Small intestine (tissue), 7 donors: Measurements from ENCODE around the gene SSX2IP. TPM values are rescaled to one million over a fixed set of nuclear protein-coding genes. Genes with fewer than 3 reads are reported as not detected.

Experiments
- DNase-seq, 2 donors: peaks; one replicate each; pipeline versions ENCODE4 v3.0.0 to v3.0.0-alpha.2; 2013
- FAIRE-seq: peaks from 2 replicates; lab custom pipeline; 2012; peaks lifted over from hg19 to GRCh38; lab: Jason Lieb, UNC
- H3K27ac ChIP-seq, 3 donors: one replicate each; pipeline ENCODE4 v1.5.1; 2013; ENCODE audit warnings: low read length in 2 of 3, mild to moderate bottlenecking in 2 of 3, control low read depth in 1 of 3, inconsistent platforms in 1 of 3, low read depth in 1 of 3, moderate library complexity in 1 of 3
- H3K27me3 ChIP-seq, 3 donors: one replicate each; pipeline ENCODE4 v1.6.1; 2013; ENCODE audit warnings: low read length in 3 of 3, inconsistent platforms in 1 of 3; ENCODE audit not compliant: control insufficient read depth in 3 of 3, insufficient read depth in 3 of 3
- H3K36me3 ChIP-seq, 3 donors: one replicate each; pipeline ENCODE4 v1.6.1; 2013; ENCODE audit warnings: low read length in 3 of 3, inconsistent platforms in 1 of 3, low read depth in 1 of 3, mild to moderate bottlenecking in 1 of 3, moderate library complexity in 1 of 3; ENCODE audit not compliant: control insufficient read depth in 3 of 3, insufficient read depth in 2 of 3
- H3K4me1 ChIP-seq, 3 donors: one replicate each; pipeline ENCODE4 v1.6.1; 2013; ENCODE audit warnings: low read length in 2 of 3, inconsistent platforms in 1 of 3, low read depth in 1 of 3, mild to moderate bottlenecking in 1 of 3, moderate library complexity in 1 of 3; ENCODE audit not compliant: control insufficient read depth in 3 of 3, insufficient read depth in 2 of 3
- H3K4me3 ChIP-seq, 3 donors: one replicate each; pipeline ENCODE4 v1.5.1; 2013; ENCODE audit warnings: low read length in 3 of 3, control low read depth in 1 of 3, inconsistent platforms in 1 of 3, low read depth in 1 of 3, mild to moderate bottlenecking in 1 of 3, moderate library complexity in 1 of 3
- H3K9me3 ChIP-seq, 2 donors: one replicate each; pipeline ENCODE4 v1.6.1; 2013; ENCODE audit warnings: low read depth in 1 of 2, low read length in 1 of 2; ENCODE audit not compliant: control insufficient read depth in 2 of 2, insufficient read depth in 1 of 2
- WGBS, 3 donors: extraction: QIAGEN DNeasy Blood & Tissue Kit; methylation state at CpG; one replicate each; pipeline ENCODE4 v1.1.7; 2013; 5-methylcytosine and 5-hydroxymethylcytosine counted together
- polyA plus RNA-seq, 4 donors: library from polyadenylated mRNA; stranded (reverse) in 3 of 4; unstranded in 1 of 4; fragments of 200-250 nt in 3 of 4; fragments of 120-200 nt in 1 of 4; gene quantifications; one replicate each; pipeline versions ENCODE4 v1.2.1 to v1.2.3, GENCODE V29; 2013
- donor health status: healthy with polysubstance abuse.
- donor health status: control.
- donor health status: control.
- donor health status: Bipolar disorder and iron deficiency.
- donor health status: healthy.

The SSX2IP gene
- polyA plus RNA-seq, 4 donors = 5.7 to 55.3 (median 13.6) TPM

DNA sequence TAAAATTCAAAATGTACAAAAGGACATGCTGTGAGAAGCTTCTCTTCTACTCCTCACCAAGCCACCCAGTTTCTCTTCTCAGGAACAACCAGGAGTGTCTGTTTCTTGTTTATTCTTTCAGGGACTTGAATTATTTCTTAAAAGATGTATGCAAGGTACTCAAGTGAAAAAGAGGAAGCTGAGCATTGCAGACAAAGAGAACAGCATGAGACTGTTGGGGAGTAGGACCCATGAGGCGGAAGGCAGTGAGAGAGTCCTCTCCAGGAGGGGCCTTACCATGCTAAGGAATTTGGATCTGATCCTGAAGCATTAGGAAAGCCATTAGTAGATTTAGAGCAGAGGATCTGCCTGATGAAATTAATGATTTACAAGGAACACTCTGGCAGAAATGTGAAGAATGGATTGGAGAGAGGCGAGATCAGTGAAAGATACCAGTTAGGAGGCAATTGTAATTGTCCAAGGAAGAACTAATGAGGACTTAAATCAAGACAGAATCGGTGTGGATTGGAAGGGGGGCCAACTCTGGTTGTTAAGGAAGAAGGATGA lies 14.7 kb upstream of the SSX2IP start:
- Histone ChIP-seq H3K4me1 (peaks cover 0 to 36% (median 2%) of the 10 kb centered on the region in 3 donors), H3K9me3 (peaks cover 0 to 3% of the 10 kb centered on the region in 2 donors), H3K27me3 (no peaks in the 10 kb centered on the region), H3K27ac (peak overlapping the region in 1 of 3 donors; percentile 71), H3K4me3 (no peak overlapping the region), H3K36me3 (no peaks in the 10 kb centered on the region)
- FAIRE-seq = no peak
- 35 to 66% (median 48%) methylated on average over 3 of the region's 3 CpGs for WGBS, 3 donors
- no peak for DNase-seq

DNA sequence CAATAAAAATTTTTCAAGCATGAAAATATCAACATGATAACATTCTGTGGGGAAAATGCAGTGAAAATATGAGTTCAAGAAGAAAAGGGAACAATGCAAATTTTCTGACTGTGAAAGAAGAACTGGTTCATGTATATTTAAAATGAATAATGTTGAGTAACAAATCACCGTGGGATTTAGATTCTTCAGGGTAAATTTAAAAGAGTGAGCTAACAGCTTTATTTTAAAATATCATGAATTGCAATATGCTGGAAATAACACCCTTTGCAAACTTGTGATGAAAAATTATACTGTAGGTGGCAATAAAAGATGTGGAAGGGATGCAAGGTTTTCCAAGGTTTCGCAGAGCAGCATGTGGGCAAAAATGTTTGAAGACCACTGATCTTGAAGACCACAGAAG lies 13.2 kb upstream of the SSX2IP start:
- H3K4me3 ChIP-seq = no peak overlapping the region
- no peak for DNase-seq
- peak; percentile 72 for FAIRE-seq
- H3K27ac ChIP-seq = no peak overlapping the region
- H3K9me3 ChIP-seq = peaks cover 0 to under 1% of the 10 kb centered on the region in 2 donors
- no peaks in the 10 kb centered on the region for H3K36me3 ChIP-seq
- peaks cover 2 to 42% (median 3%) of the 10 kb centered on the region in 3 donors for H3K4me1 ChIP-seq
- no peaks in the 10 kb centered on the region for H3K27me3 ChIP-seq
- 35 to 47% (median 47%) methylated on average over 2 of the region's 2 CpGs for WGBS, 3 donors

DNA sequence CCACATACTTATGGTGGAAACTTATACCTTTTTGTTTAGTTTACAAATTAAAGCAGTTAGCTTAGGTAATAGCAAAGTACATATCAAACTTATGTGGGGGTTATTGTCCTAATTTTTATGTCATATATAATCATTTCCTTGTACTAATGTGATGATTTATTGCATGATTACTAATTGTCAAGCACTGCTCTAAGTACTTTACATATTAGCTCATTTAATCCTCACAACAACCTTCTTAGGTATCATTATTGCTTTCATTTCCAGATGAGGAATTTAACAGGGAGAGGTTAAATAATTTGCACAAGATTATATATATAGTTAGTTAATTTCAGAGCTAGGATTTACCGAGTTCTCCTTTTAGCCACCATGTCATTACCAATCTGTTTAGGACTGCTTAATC lies 11.9 kb upstream of the SSX2IP start:
- H3K27ac ChIP-seq = no peak overlapping the region
- H3K9me3 ChIP-seq = no peaks in the 10 kb centered on the region
- no peak overlapping the region for H3K4me3 ChIP-seq
- no peaks in the 10 kb centered on the region for H3K36me3 ChIP-seq
- no peak for DNase-seq
- no peak for FAIRE-seq
- no peaks in the 10 kb centered on the region for H3K27me3 ChIP-seq
- WGBS, 3 donors = 86 to 93% (median 90%) methylated on average over 1 of the region's 1 CpG
- peaks cover 5 to 52% (median 6%) of the 10 kb centered on the region in 3 donors for H3K4me1 ChIP-seq

DNA sequence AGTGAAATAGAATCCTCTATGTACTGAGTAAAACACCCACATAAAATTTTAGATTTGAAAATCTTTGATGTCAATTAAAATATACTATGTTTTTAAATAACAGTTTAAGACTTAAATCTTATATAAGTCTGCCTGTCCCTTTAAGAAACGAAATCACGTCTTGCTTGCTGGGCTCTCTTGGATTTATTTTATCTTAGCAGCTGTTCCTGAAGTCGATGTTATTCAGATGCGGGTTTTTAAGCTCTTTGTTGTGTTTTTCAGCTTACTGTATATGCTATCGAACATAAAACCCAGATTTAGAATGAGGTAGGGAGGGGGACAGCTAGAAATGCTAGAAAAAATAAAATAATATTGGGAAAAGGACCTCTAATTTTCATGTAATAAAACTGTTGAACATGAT lies 11.1 kb upstream of the SSX2IP start:
- H3K9me3 ChIP-seq = no peaks in the 10 kb centered on the region
- peak; percentile 5 for FAIRE-seq
- WGBS, 3 donors = 7 to 29% (median 19%) methylated on average over 5 of the region's 5 CpGs
- H3K4me3 ChIP-seq = no peak overlapping the region
- H3K36me3 ChIP-seq = no peaks in the 10 kb centered on the region
- peaks cover 5 to 52% (median 6%) of the 10 kb centered on the region in 3 donors for H3K4me1 ChIP-seq
- DNase-seq = no peak
- no peak overlapping the region for H3K27ac ChIP-seq
- no peaks in the 10 kb centered on the region for H3K27me3 ChIP-seq

DNA sequence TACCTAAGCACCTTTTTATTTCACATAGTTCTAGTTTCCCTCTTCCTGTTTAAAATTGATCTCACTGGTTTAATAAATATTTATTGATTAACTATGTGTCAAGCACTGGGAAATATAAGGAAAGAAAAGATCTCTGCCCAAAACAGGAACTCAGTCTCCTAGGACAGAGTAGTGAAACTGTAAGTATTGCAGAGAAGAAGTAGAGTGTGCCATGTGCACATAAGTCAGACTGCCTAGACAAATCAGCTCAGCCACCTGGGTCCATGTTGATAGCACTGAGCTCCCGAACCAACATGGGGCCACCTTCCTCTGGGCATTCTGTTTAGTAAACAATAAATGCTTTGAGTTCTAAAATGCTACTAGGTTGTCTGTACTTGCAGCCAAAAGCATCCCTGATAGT lies 9.8 kb upstream of the SSX2IP start:
- Histone ChIP-seq H3K36me3 (no peaks in the 10 kb centered on the region), H3K9me3 (no peaks in the 10 kb centered on the region), H3K27me3 (no peaks in the 10 kb centered on the region), H3K4me3 (no peak overlapping the region), H3K27ac (peak overlapping the region in 1 of 3 donors; percentile 43), H3K4me1 (peaks cover 4 to 40% (median 5%) of the 10 kb centered on the region in 3 donors)
- FAIRE-seq (no peak), DNase-seq (peak in 1 of 2 donors; percentile 28)
- WGBS, 3 donors = 38 to 50% (median 41%) methylated on average over 1 of the region's 1 CpG

DNA sequence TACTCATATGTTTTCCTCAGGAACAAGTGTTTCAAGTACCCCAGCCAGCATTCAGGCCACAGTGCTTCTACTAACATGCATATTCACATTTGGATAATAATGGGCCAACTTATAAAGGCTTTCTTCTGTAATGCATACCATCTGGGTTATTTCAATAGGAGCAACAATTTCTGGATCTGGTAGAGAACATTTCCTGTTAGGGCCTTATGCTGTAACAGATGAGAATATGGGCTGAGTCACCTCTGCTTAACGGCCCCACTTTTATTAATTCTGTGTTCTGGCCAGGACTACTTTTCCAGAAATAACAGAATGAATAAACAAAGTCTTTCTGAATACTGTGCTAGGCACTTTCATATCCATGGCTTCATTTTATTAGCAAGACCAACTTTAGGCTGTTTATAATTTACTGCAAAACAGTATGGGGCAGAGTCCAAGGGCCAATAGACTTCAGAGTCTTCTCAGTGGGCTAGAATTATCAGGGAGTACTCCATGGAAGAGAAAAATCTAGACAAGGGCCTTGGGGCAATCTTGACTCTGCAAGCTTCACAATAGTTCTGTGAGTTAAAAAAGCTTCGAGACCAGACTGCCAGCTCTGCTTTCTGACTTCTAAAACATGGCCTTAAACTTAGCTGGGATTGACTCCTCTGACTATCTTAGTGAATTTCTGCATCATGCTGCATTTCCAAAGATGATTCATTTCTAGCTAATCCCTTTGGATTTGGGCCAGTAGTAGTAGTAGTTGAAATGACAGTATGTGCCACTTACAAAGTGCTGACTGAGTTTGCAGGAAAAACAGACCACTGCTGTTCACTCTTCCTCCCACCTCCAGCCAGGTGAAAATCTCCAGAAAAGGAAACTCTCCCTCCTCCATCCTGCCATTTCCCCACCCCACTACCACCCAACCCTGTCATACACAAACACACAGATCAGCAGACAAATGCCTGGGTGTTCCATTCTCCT lies 8.2 kb upstream of the SSX2IP start:
- no peak for FAIRE-seq
- peak; percentile 65 to 68 for DNase-seq
- Histone ChIP-seq H3K27ac (peak overlapping the region; percentile 38 to 69 (median 66)), H3K4me3 (no peak overlapping the region), H3K36me3 (no peaks in the 10 kb centered on the region), H3K27me3 (no peaks in the 10 kb centered on the region), H3K9me3 (peaks cover 0 to 5% of the 10 kb centered on the region in 2 donors), H3K4me1 (peaks cover 4 to 26% (median 5%) of the 10 kb centered on the region in 3 donors)
- WGBS, 3 donors = 18 to 44% (median 36%) methylated on average over 2 of the region's 2 CpGs

DNA sequence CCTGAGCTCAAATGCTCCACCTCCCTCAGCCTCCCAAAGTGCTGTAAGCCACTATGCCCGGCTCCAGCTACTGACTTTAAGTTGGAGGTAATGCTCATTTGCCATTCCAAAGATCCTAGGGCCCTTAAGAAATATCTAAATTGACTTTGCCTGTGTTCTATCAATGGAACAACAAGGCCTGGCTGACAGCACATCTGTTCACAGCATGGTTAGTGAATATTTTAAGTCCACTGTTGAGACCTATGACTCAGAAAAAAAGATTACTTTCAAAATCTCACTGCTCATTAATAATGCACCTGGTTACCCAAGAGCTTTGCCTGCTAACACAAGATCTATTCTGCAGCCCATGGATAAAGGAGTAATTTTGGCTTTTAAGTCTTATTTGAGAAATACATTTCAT lies 3.5 kb upstream of the SSX2IP start:
- WGBS, 3 donors = 98 to 100% (median 100%) methylated on average over 1 of the region's 1 CpG

DNA sequence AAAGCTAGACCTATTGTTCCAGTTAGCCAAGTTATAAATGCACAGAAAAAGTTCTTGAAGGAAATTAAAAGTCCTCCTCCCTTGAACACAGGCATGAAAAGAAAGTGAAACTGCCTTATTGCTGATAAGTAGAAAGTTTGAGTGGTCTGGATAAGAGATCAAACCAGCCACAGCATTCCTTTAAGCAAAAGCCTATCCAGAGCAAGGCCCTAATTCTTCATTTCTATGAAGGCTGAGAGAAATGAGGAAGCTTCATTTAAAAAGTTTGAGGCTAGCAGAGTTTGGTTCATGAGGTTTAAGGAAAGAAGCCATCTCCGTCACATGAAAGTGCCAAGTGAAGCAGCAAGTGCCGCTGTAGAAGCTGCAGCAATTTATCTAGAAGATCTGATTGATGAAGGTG lies 2.7 kb upstream of the SSX2IP start:
- peak overlapping the region; percentile 13 to 54 (median 43) for H3K27ac ChIP-seq
- FAIRE-seq (no peak), DNase-seq (peak; percentile 53 to 59)
- WGBS, 3 donors = 50 to 58% (median 51%) methylated on average over 2 of the region's 2 CpGs
- peaks cover 3 to 30% (median 6%) of the 10 kb centered on the region in 3 donors for H3K4me1 ChIP-seq
- no peaks in the 10 kb centered on the region for H3K27me3 ChIP-seq
- peak overlapping the region in 1 of 3 donors; percentile 14 for H3K4me3 ChIP-seq
- no peaks in the 10 kb centered on the region for H3K36me3 ChIP-seq
- H3K9me3 ChIP-seq = peaks cover 0 to 5% of the 10 kb centered on the region in 2 donors

More for the DNA sequence above, 3.5 kb upstream of the SSX2IP start:
- H3K4me1 ChIP-seq = peaks cover 3 to 37% (median 6%) of the 10 kb centered on the region in 3 donors
- no peak overlapping the region for H3K4me3 ChIP-seq
- DNase-seq = no peak
- FAIRE-seq = no peak
- H3K9me3 ChIP-seq = peaks cover 0 to 5% of the 10 kb centered on the region in 2 donors
- H3K27ac ChIP-seq = no peak overlapping the region
- no peaks in the 10 kb centered on the region for H3K27me3 ChIP-seq
- H3K36me3 ChIP-seq = no peaks in the 10 kb centered on the region
